Sigmoid colon (tissue), 4 donors: Measurements from ENCODE around the gene PLCB2.

Source experiments
- EP300 ChIP-seq, 4 donors: sonication (generic); formaldehyde crosslinking; IDR thresholded peaks; one replicate each; pipeline ENCODE4 v1.6.1; 2017; ENCODE audit warnings: antibody characterized with exemption in 4 of 4
- POLR2A ChIP-seq, 2 donors: fragments of 450-650 bp; IDR thresholded peaks; one replicate each; pipeline ENCODE4 v1.6.1; 2016; ENCODE audit warnings: antibody characterized with exemption in 2 of 2, mild to moderate bottlenecking in 2 of 2, moderate library complexity in 2 of 2
- TF ChIP-seq, protein P1 (sequence below), 4 experiments: fragments of 450-650 bp in 3 of 4; fragments of 200-600 bp in 1 of 4; IDR thresholded peaks; one replicate each; pipeline ENCODE4 v1.5.1; 2016 to 2019; ENCODE audit warnings: antibody characterized with exemption in 4 of 4, mild to moderate bottlenecking in 3 of 4, moderate library complexity in 2 of 4

DNA sequence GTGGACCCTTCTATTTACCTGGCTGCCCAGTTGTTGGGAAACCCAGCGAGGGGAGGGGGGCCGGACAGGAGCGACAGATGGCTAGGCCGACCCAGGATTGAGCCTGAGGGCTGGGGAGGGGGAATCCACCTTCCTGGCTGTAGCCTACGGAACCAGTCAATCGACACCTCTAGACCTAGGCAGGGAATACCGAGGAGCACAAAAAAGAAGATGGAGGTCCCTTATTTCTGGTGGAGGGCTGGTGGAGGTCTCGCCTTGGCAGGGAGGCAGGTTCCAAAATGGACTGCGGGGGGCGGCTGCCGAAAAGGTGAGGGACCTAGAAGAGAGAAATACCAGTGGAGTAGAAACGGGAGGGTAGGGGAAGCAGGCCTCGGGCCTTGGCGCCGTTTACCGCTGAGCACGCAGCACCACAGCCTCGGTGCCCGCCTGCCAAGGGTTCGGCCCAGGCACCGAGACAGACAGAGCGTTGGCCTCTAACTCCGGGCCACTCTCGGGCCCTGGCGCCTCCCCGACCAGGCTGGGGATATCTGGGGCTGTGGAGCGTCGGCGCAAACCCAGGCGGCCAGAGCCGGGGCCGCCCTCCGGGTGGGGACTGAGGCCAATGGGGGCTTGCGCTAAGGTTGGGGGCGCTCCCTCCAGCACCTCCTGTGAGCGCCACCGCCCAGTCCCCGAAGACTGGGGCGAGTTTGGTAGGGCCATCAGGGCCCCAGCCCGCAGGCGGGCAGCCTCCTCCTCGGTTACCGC is 26.5 kb downstream of the PLCB2 start:
- TF ChIP-seq, protein P1, sequence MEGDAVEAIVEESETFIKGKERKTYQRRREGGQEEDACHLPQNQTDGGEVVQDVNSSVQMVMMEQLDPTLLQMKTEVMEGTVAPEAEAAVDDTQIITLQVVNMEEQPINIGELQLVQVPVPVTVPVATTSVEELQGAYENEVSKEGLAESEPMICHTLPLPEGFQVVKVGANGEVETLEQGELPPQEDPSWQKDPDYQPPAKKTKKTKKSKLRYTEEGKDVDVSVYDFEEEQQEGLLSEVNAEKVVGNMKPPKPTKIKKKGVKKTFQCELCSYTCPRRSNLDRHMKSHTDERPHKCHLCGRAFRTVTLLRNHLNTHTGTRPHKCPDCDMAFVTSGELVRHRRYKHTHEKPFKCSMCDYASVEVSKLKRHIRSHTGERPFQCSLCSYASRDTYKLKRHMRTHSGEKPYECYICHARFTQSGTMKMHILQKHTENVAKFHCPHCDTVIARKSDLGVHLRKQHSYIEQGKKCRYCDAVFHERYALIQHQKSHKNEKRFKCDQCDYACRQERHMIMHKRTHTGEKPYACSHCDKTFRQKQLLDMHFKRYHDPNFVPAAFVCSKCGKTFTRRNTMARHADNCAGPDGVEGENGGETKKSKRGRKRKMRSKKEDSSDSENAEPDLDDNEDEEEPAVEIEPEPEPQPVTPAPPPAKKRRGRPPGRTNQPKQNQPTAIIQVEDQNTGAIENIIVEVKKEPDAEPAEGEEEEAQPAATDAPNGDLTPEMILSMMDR (IDR thresholded peaks at IDR 0.05), result no peak
- TF ChIP-seq POLR2A (IDR thresholded peaks at IDR 0.05) (no peak), EP300 (IDR thresholded peaks at IDR 0.05) (no peak)
